ENCODE results near the gene RERE.

Gene RERE

GRCh38 chr1:8415526-8416278 is 401.7 kb downstream of the RERE start:
- DNase-seq, result no peak

DNA sequence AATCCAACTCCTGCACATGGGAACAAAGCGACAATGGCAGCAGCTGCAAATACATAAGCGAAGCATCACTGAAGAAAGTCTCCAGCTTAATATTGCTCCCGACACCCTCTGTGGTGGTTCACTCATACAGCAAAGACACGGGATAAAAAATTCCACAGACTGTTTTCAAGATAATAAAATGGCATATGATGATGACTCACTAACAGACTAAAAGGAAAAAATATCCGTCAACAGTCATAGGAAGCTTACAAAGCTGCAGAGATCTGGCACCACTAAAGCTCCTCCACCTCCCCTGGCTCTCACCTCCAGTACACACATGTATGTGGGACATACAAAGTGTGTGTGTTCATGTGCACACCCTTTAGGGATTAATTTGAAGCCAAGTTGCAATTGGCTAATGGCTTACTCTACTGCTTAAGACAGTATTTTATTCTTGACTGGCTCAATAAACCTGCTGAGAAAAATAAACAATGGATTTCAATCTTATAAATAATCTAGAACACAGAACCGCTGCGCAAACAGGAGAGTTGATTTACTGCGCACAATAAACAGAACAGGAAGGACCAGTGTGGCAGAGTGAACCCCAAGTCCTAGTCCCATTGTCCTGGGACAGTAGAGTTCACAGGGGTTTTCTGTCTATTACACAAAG is 405.1 kb downstream of the RERE start:
- DNase-seq, result no peak

DNA sequence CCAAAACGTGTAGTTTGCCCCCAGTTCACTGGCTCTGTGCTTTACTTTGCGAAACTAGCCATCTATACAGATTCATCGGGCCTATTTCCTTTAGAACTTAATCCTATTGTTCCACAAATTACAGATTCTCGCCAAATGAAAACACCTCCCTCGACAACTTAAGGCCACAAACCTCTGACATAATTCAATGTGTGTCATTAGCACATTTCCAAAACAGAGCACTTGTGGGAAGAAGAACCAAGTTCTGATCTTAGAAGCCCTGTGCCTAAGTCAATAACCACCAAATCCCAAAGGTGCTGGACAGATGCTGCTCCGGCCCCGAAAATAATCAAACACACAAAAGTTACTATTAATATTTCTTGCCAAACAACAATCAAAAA is 405.6 kb downstream of the RERE start:
- no peak for DNase-seq

DNA sequence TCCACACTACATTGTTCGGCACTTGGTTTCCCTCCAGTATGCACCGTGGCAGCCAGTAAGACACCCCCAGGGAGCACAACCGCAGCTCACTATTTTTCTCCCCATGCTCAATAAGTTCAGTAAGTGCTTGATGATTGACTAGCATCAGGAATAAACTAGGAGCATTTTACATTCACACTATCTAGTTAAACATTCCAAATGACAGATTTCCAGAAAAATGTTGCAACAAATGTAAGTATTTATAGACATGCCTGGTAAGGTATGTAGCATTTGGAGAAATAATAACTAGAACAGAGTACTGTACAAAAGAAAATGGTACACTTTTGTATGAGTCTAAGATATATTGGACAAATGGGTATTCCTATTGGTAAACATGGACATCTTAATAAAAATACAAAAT is 406.6 kb downstream of the RERE start:
- no peak for DNase-seq

GRCh38 chr1:8409606-8410005 is 407.8 kb downstream of the RERE start:
- no peak for DNase-seq

GRCh38 chr1:8409106-8409505 is 408.3 kb downstream of the RERE start:
- peak; percentile 24 for DNase-seq

GRCh38 chr1:8408151-8408839 is 409.1 kb downstream of the RERE start:
- no peak for DNase-seq

GRCh38 chr1:8407652-8408051 is 409.8 kb downstream of the RERE start:
- peak; percentile 41 for DNase-seq

GRCh38 chr1:8406960-8407359 is 410.5 kb downstream of the RERE start:
- DNase-seq, result no peak

- DNase-seq, result no peak
Measured at GRCh38 chr1:8406011-8406410, 411.4 kb downstream of the RERE start.

GRCh38 chr1:8404460-8405370 is 412.7 kb downstream of the RERE start:
- DNase-seq, result no peak

- DNase-seq, result no peak
Measured at GRCh38 chr1:8402109-8402710, 415.2 kb downstream of the RERE start.

DNA sequence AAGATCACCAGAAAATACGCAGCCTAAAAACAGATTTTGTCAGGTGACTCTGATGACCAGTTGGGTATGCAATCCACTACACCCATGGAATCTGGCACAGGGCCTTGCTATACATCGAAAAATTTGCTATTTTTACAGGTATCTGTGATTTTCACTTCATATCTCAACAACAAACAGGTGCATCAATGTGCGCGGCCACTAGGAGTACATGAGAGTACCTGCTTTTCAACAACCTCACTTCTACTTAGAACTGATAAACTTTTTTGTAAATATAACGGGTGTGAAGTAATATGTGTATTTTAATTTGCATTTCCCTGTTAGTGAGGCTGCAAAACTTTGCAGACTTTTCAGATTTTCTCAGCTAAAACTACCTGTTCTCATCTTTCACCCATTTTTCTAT is 418.8 kb downstream of the RERE start:
- no peak for DNase-seq

GRCh38 chr1:8398086-8398485 is 419.4 kb downstream of the RERE start:
- DNase-seq, result no peak

- no peak for DNase-seq
Measured at GRCh38 chr1:8397511-8397910, 419.9 kb downstream of the RERE start.

GRCh38 chr1:8396786-8397406 is 420.5 kb downstream of the RERE start:
- no peak for DNase-seq

DNA sequence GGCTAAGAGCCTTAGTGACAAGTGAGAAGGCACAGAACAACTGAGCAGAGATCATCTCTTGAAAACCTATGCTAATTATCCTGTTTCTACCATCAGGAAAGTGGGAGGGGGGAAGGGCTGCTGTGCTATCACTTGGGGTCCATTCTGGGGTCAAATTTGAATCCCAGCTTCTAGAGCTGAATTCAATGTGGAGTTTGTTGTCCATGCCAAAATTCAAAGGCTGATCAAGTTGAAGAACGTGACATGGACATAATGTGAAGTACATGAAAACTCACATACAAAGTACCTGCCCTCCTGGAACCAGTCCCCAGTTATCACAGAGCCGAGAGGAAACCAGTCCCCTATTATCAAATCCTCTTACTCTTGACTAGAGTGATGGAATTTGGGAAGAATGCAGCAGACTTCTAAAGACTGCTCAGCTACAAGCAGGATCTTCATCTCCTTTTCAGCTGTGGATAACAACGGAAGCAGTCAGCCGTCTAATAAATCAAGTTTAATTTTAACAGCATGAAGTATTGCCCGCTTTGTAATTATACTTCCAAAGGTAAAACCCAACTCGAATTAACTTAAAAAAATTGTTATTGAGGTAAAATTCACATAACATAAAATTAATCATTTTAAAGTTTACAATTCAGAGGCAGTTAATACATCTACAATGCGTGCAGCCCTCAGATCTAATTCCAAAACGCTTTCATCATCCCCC is 421.2 kb downstream of the RERE start:
- DNase-seq, result no peak

- DNase-seq, result peak; percentile 45
Measured at GRCh38 chr1:8395433-8395866, 422.0 kb downstream of the RERE start.

GRCh38 chr1:8394456-8395321 is 422.8 kb downstream of the RERE start:
- DNase-seq, result peak; percentile 28

DNA sequence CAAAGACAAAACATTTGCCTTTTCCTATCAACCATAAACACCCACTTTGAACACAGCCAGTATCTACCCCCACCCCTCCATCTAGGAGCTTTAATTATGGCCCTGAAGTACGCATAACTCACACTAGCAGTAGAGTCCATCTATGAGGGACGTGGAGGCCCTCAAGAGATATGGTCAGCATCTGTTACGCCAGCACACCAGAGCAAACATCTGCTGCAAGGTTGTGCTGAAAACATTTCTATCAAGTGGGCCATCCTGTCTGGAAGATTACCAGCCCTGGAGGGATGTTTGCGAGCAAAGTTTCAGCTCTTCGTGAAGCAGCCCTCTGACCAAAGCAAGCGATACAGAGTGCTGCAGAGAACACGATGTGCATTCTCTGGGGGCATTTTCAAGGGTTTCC is 424.9 kb downstream of the RERE start:
- DNase-seq, result no peak

All from CD4-positive, alpha-beta T cell treated with Interleukin-6 for 4 hours (primary cell).